Hindlimb muscle (tissue), 1 donor: ENCODE data around the gene PNMA6A. TPM values are rescaled to one million over a fixed set of nuclear protein-coding genes. Genes with fewer than 3 reads are reported as not detected.
"Not testable (repeated sequence)": the region's sequence is repeated elsewhere in the genome, so short reads cannot be mapped to it uniquely, and the experiment has no call there.

ENCODE experiments used
- DNase-seq: peaks from one replicate; pipeline ENCODE4 v3.0.0-alpha.2; 2013
- polyA plus RNA-seq: library from polyadenylated mRNA; unstranded; fragments of 120-200 nt; gene quantifications from one replicate; pipeline ENCODE4 v1.2.1, GENCODE V29; 2013; ENCODE audit not compliant: insufficient read length

PNMA6A gene
- polyA plus RNA-seq, 1 donor, result 2.5 TPM

- DNase-seq, result no peak
Measured at GRCh38 chrX:153075366-153075765, 3.1 kb downstream of the PNMA6A start.

- DNase-seq, result not testable (repeated sequence)
Measured at GRCh38 chrX:153077437-153078135, 5.3 kb downstream of the PNMA6A start.

GRCh38 chrX:153083238-153083923, 11.1 kb downstream of the PNMA6A start:
- DNase-seq, result not testable (repeated sequence)

GRCh38 chrX:153102418-153102817, 30.2 kb downstream of the PNMA6A start:
- no peak for DNase-seq

GRCh38 chrX:153104959-153105358, 32.7 kb downstream of the PNMA6A start:
- DNase-seq, result not testable (repeated sequence)

- not testable (repeated sequence) for DNase-seq
Measured at GRCh38 chrX:153106092-153106801, 34.0 kb downstream of the PNMA6A start.

GRCh38 chrX:153110735-153111134, 38.5 kb downstream of the PNMA6A start:
- not testable (repeated sequence) for DNase-seq

- DNase-seq, result not testable (repeated sequence)
Measured at GRCh38 chrX:153113851-153114250, 41.6 kb downstream of the PNMA6A start.

- not testable (repeated sequence) for DNase-seq
Measured at GRCh38 chrX:153117754-153118153, 45.5 kb downstream of the PNMA6A start.

GRCh38 chrX:153120230-153120629, 48.0 kb downstream of the PNMA6A start:
- not testable (repeated sequence) for DNase-seq

- not testable (repeated sequence) for DNase-seq
Measured at GRCh38 chrX:153123468-153123867, 51.2 kb downstream of the PNMA6A start.

Other genes with a start within 250 kb of the PNMA6A start
- 28.0 TPM for gene CETN2, start 241.7 kb upstream of the PNMA6A start, polyA plus RNA-seq
- gene NSDHL, start 241.4 kb upstream of the PNMA6A start, polyA plus RNA-seq, result 13.1 TPM
- 6.0 TPM for gene ZNF185, start 174.4 kb upstream of the PNMA6A start, polyA plus RNA-seq
- gene PNMA5, start 78.3 kb upstream of the PNMA6A start, polyA plus RNA-seq, result 0.06 TPM
- 1.2 TPM for gene PNMA3, start 16.0 kb upstream of the PNMA6A start, polyA plus RNA-seq
- not detected for gene MAGEA1, start 106.8 kb downstream of the PNMA6A start, polyA plus RNA-seq
- gene PNMA6F, start 249.3 kb downstream of the PNMA6A start, polyA plus RNA-seq, result not detected